Endothelial cell of umbilical vein (primary cell): ENCODE results near the gene ROBO2. TPM values are rescaled to one million over a fixed set of nuclear protein-coding genes. Genes with fewer than 3 reads are reported as not detected.

Experiments
- BruUV-seq: library from RNA; stranded (reverse); fragments of 400-500 nt; replicated peaks from 2 replicates; lab custom pipeline; 2021; lab: Mats Ljungman, UMichigan
- CTCF ChIA-PET: fragments of 300-600, 350-600 bp; sonication (Branson Sonifier 250); formaldehyde crosslinking; loops from one replicate; lab custom pipeline; 2021; ENCODE audit warnings: antibody characterized with exemption, inconsistent platforms; lab: Charles Lee
- POLR2A ChIA-PET: fragments of 300-600, 350-600 bp; sonication (Branson Sonifier 250); formaldehyde crosslinking; loops from one replicate; lab custom pipeline; 2021; ENCODE audit warnings: antibody characterized with exemption, inconsistent platforms; lab: Charles Lee
- DNase-seq: peaks from one replicate; pipeline ENCODE4 v3.0.0-alpha.2; 2011; ENCODE audit warnings: low read depth, low spot score
- FAIRE-seq: peaks from 2 replicates; lab custom pipeline; 2011; peaks lifted over from hg19 to GRCh38; lab: Jason Lieb, UNC
- H2AFZ ChIP-seq: 2 replicates; pipeline ENCODE4 v1.6.0; 2012; ENCODE audit warnings: low read depth, low read length, control low read depth, inconsistent platforms
- H3K27ac ChIP-seq: 2 replicates; pipeline ENCODE4 v1.5.1; 2011; ENCODE audit warnings: low read depth, mild to moderate bottlenecking, control low read depth, low read length, moderate library complexity; ENCODE audit not compliant: insufficient read depth
- H3K27me3 ChIP-seq, 2 experiments: 2 replicates each; pipeline versions ENCODE4 v1.6.0 to v1.6.1; 2011; ENCODE audit warnings: low read length in 2 of 2, mixed read lengths in 1 of 2; ENCODE audit not compliant: control insufficient read depth in 2 of 2, insufficient read depth in 2 of 2
- H3K36me3 ChIP-seq, 2 experiments: 2 replicates in 1 of 2; 3 replicates in 1 of 2; pipeline ENCODE4 v1.5.1; 2011; ENCODE audit warnings: low read length in 2 of 2, mild to moderate bottlenecking in 1 of 2, moderate library complexity in 1 of 2; ENCODE audit not compliant: control insufficient read depth in 2 of 2, insufficient read depth in 2 of 2; ENCODE audit errors: extremely low read depth in 1 of 2
- H3K4me1 ChIP-seq: 3 replicates; pipeline ENCODE4 v1.5.1; 2011; ENCODE audit warnings: mild to moderate bottlenecking, low read length; ENCODE audit not compliant: control insufficient read depth, insufficient read depth; ENCODE audit errors: extremely low read depth
- H3K4me2 ChIP-seq: 2 replicates; pipeline ENCODE4 v1.6.1; 2011; ENCODE audit warnings: low read length, control low read depth, mixed read lengths; ENCODE audit not compliant: insufficient read depth
- H3K4me3 ChIP-seq, 3 experiments: fragments of 200-600 bp in 1 of 3; sonication (generic), shearing (Covaris generic) in 1 of 3; replicated peaks in 1 of 3; 2 replicates each; pipeline ENCODE4 v1.5.1; 2011 to 2016; ENCODE audit warnings: control low read depth in 3 of 3, low read length in 3 of 3, mild to moderate bottlenecking in 2 of 3, inconsistent platforms in 1 of 3, low read depth in 1 of 3, moderate library complexity in 1 of 3; ENCODE audit not compliant: insufficient read depth in 1 of 3
- H3K79me2 ChIP-seq: 2 replicates; pipeline ENCODE4 v1.6.0; 2012; ENCODE audit warnings: low read length, inconsistent platforms; ENCODE audit not compliant: control insufficient read depth, insufficient read depth
- H3K9ac ChIP-seq: replicated peaks from 2 replicates; pipeline ENCODE3; 2011; ENCODE audit warnings: low read length, control low read depth; ENCODE audit not compliant: insufficient read depth; ENCODE audit errors: extremely low read depth
- H3K9me1 ChIP-seq: replicated peaks from 3 replicates; pipeline ENCODE4 v1.6.0; 2011; ENCODE audit warnings: mild to moderate bottlenecking, low read length; ENCODE audit not compliant: control insufficient read depth, insufficient read depth; ENCODE audit errors: extremely low read depth
- H3K9me3 ChIP-seq: replicated peaks from 2 replicates; pipeline ENCODE4 v1.5.1; 2012; ENCODE audit warnings: low read length, inconsistent platforms; ENCODE audit not compliant: control insufficient read depth, insufficient read depth
- H4K20me1 ChIP-seq: replicated peaks from 2 replicates; pipeline ENCODE3; 2011; ENCODE audit warnings: mild to moderate bottlenecking, low read length; ENCODE audit not compliant: control insufficient read depth, insufficient read depth; ENCODE audit errors: extremely low read depth
- EZH2 ChIP-seq: IDR thresholded peaks from 2 replicates; pipeline ENCODE4 v1.6.1; 2012; ENCODE audit warnings: borderline replicate concordance, low read depth, mild to moderate bottlenecking, moderate library complexity, low read length, inconsistent platforms; ENCODE audit not compliant: severe bottlenecking
- FOS ChIP-seq: IDR thresholded peaks from 2 replicates; pipeline ENCODE4 v1.6.1; 2011; ENCODE audit warnings: mild to moderate bottlenecking, low read length, moderate library complexity, borderline replicate concordance; ENCODE audit not compliant: insufficient read depth
- GATA2 ChIP-seq: IDR thresholded peaks from 2 replicates; pipeline ENCODE4 v1.7.0; 2011; ENCODE audit warnings: low read depth, mild to moderate bottlenecking, moderate library complexity, mixed read lengths, low read length; ENCODE audit not compliant: insufficient read length, insufficient read depth
- JUN ChIP-seq: IDR thresholded peaks from 2 replicates; pipeline ENCODE4 v1.6.1; 2011; ENCODE audit warnings: borderline replicate concordance, low read depth; ENCODE audit not compliant: insufficient read length, insufficient read depth
- MYC ChIP-seq: IDR thresholded peaks from one replicate; pipeline ENCODE4 v1.6.1; 2011; ENCODE audit warnings: mild to moderate bottlenecking, low read depth, low read length
- POLR2A ChIP-seq: IDR thresholded peaks from 2 replicates; pipeline ENCODE4 v1.6.1; 2012; ENCODE audit warnings: low read depth, mild to moderate bottlenecking, control low read depth, low read length
- POLR2AphosphoS5 ChIP-seq: IDR thresholded peaks from 2 replicates; pipeline ENCODE4 v1.6.1; 2012; ENCODE audit warnings: low read depth, mild to moderate bottlenecking, control low read depth, low read length, moderate library complexity; ENCODE audit not compliant: insufficient read depth
- dilution Hi-C: fragments of 300-500 bp; cut with MboI; formaldehyde crosslinking; loops from one replicate; pipeline ENCODE4 v1.15.0; 2019; ENCODE audit warnings: low sequenced_read_pairs; ENCODE audit not compliant: extremely low pct_ligation_motif_present
- intact Hi-C: fragments of 100-400 bp; cut with micrococcal nuclease; formaldehyde crosslinking; loops from one replicate; pipeline ENCODE4 v1.10.0; 2022
- polyA plus RNA-seq, 4 experiments: library from polyadenylated mRNA; depleted of rRNA in 3 of 4; stranded (reverse) in 3 of 4; unstranded in 1 of 4; fragments of >200 nt; gene quantifications; 2 replicates each; pipeline versions ENCODE4 v1.2.1 to v1.2.3, GENCODE V29; 2011 to 2012; ENCODE audit warnings: missing spikeins in 1 of 4
- total RNA-seq: library from RNA; stranded (reverse); gene quantifications from 2 replicates; pipeline ENCODE4 v1.2.3, GENCODE V29; 2021
- TF ChIP-seq, protein P1 (sequence below): IDR thresholded peaks from 2 replicates; pipeline ENCODE4 v1.6.1; 2011; ENCODE audit not compliant: insufficient read depth, insufficient read length
- TF ChIP-seq, protein P2 (sequence below), 2 donors: IDR thresholded peaks; 1 replicate in 1 of 2; 2 replicates in 1 of 2; pipeline ENCODE4 v1.5.1; 2011; ENCODE audit warnings: low read length in 2 of 2, mild to moderate bottlenecking in 2 of 2, moderate library complexity in 2 of 2, control low read depth in 1 of 2, inconsistent platforms in 1 of 2, low read depth in 1 of 2; ENCODE audit not compliant: insufficient read depth in 1 of 2; ENCODE audit errors: extremely low read depth in 1 of 2

The ROBO2 gene
- total and polyA plus RNA-seq, 2 donors (not counting 3 experiments of a cell fraction or from before 2014, with no cell fraction given): not detected

DNA sequence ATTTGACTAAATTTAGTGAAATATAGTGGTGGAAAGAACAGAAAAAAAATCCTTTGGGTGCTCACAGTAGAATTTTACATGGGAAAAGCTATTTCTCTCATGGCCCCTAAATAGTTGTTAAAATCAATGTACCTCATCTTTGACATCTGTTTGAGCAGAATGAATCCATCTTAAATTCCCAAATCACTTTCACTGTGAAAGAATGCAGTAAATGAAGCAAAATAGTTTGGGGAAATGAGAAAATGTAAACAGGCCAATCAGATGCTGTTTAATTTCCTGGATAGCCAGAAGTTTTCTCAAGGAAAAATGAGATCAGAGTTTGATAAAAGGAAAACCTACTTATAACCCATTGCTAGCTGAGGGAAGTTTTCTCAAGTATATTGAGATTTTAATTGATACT, 406.9 kb downstream of the ROBO2 start:
- H3K27me3 ChIP-seq: no peaks in the 10 kb centered on the region
- H3K27ac ChIP-seq: no peak overlapping the region
- intact Hi-C loops (no loop called here), dilution Hi-C loops (no loop called here)
- FAIRE-seq: no peak
- no peak overlapping the region for H3K4me2 ChIP-seq
- no peak for DNase-seq
- BruUV-seq: no TSS peak
- CTCF ChIA-PET: no interaction called here
- POLR2A ChIA-PET: no interaction called here
- H3K4me1 ChIP-seq: no peaks in the 10 kb centered on the region
- no peak overlapping the region for H2AFZ ChIP-seq
- H3K4me3 ChIP-seq: no peak overlapping the region
- H3K9me3 ChIP-seq: no peaks in the 10 kb centered on the region
- no peak overlapping the region for H3K9ac ChIP-seq
- no peaks in the 10 kb centered on the region for H4K20me1 ChIP-seq
- TF ChIP-seq, protein P1, sequence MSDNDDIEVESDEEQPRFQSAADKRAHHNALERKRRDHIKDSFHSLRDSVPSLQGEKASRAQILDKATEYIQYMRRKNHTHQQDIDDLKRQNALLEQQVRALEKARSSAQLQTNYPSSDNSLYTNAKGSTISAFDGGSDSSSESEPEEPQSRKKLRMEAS: no peak
- no peak for TF ChIP-seq JUN
- TF ChIP-seq, protein P2, sequence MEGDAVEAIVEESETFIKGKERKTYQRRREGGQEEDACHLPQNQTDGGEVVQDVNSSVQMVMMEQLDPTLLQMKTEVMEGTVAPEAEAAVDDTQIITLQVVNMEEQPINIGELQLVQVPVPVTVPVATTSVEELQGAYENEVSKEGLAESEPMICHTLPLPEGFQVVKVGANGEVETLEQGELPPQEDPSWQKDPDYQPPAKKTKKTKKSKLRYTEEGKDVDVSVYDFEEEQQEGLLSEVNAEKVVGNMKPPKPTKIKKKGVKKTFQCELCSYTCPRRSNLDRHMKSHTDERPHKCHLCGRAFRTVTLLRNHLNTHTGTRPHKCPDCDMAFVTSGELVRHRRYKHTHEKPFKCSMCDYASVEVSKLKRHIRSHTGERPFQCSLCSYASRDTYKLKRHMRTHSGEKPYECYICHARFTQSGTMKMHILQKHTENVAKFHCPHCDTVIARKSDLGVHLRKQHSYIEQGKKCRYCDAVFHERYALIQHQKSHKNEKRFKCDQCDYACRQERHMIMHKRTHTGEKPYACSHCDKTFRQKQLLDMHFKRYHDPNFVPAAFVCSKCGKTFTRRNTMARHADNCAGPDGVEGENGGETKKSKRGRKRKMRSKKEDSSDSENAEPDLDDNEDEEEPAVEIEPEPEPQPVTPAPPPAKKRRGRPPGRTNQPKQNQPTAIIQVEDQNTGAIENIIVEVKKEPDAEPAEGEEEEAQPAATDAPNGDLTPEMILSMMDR (IDR thresholded peaks at IDR 0.05; ENCODE audit: extremely low read depth in 1 of 2, insufficient read depth in 1 of 2, low read depth in 1 of 2, low read length in 2 of 2): no peak
- TF ChIP-seq GATA2: no peak
- TF ChIP-seq POLR2AphosphoS5: no peak
- no peak for TF ChIP-seq EZH2
- TF ChIP-seq MYC: no peak
- TF ChIP-seq POLR2A: no peak
- TF ChIP-seq FOS: no peak
- H3K79me2 ChIP-seq: no peaks in the 10 kb centered on the region
- no peaks in the 10 kb centered on the region for H3K36me3 ChIP-seq
- no peaks in the 10 kb centered on the region for H3K9me1 ChIP-seq
